ENCODE data around the gene PRRG1.

- no peak for TF ChIP-seq CTCF (conservative IDR thresholded peaks at IDR 0.05; ENCODE audit: low read depth, low read length)
- no peak for TF ChIP-seq EZH2 (IDR thresholded peaks at IDR 0.05; ENCODE audit: low read length, unreplicated experiment)
- no peak for TF ChIP-seq EZH2phosphoT487 (IDR thresholded peaks at IDR 0.05; ENCODE audit: borderline replicate concordance, low read length)
Observed at GRCh38 chrX:37441377-37441776, 92.2 kb downstream of the PRRG1 start.

All from PC-3 (cell line).